K562 (cell line): Measurements from ENCODE around the gene ALDH16A1. TPM values are rescaled to one million over a fixed set of nuclear protein-coding genes. Genes with fewer than 3 reads are reported as not detected.

Experiments used
- ADNP ChIP-seq: fragments of 200-800 bp; sonication (Bioruptor generic); IDR thresholded peaks from 2 replicates; pipeline ENCODE4 v1.6.1; 2016; ENCODE audit warnings: missing genetic modification characterization, missing compliant biosample characterization
- ARID2 ChIP-seq: fragments of 450-650 bp; IDR thresholded peaks from 2 replicates; pipeline ENCODE4 v1.6.1; 2017; ENCODE audit warnings: antibody characterized with exemption, mild to moderate bottlenecking
- CREM ChIP-seq: IDR thresholded peaks from 2 replicates; pipeline ENCODE4 v1.6.1; 2014; ENCODE audit warnings: antibody characterized with exemption, low read depth
- DACH1 ChIP-seq: fragments of 450-650 bp; IDR thresholded peaks from 2 replicates; pipeline ENCODE4 v1.6.1; 2018; ENCODE audit not compliant: partially characterized antibody
- FOXA3 ChIP-seq, 2 experiments: fragments of 450-650 bp in 1 of 2; sonication (generic) in 1 of 2; formaldehyde crosslinking; IDR thresholded peaks in 1 of 2; conservative IDR thresholded peaks in 1 of 2; 2 replicates each; pipeline versions ENCODE4 v1.4.0 to v1.8.0; 2020 to 2022; ENCODE audit warnings: mild to moderate bottlenecking in 2 of 2, missing genetic modification reagents in 1 of 2
- FOXK2 ChIP-seq, 2 experiments: fragments of 450-650 bp; IDR thresholded peaks in 1 of 2; conservative IDR thresholded peaks in 1 of 2; 2 replicates each; pipeline ENCODE4 v1.6.1; 2016; ENCODE audit warnings: low read depth in 2 of 2, mild to moderate bottlenecking in 1 of 2
- GABPB1 ChIP-seq: sonication (generic); formaldehyde crosslinking; IDR thresholded peaks from 2 replicates; pipeline ENCODE4 v1.8.0; 2022; ENCODE audit warnings: mild to moderate bottlenecking, missing genetic modification reagents
- HLTF ChIP-seq: fragments of 450-650 bp; IDR thresholded peaks from 2 replicates; pipeline ENCODE4 v1.6.1; 2016
- HNRNPL ChIP-seq: fragments of 200-400 bp; formaldehyde crosslinking; IDR thresholded peaks from 2 replicates; pipeline ENCODE4 v1.6.1; 2017; ENCODE audit warnings: low read depth, mild to moderate bottlenecking, low read length
- LARP7 ChIP-seq: fragments of 450-650 bp; IDR thresholded peaks from 2 replicates; pipeline ENCODE4 v1.6.1; 2016
- NEUROD1 ChIP-seq: fragments of 150-350 bp; IDR thresholded peaks from 2 replicates; pipeline ENCODE4 v1.6.1; 2014; ENCODE audit warnings: borderline replicate concordance, low read length, low read depth; ENCODE audit not compliant: partially characterized antibody
- PHF8 ChIP-seq: fragments of 200-600 bp; sonication (generic); IDR thresholded peaks from 2 replicates; pipeline ENCODE4 v1.6.1; 2012; ENCODE audit warnings: mixed run types, mild to moderate bottlenecking, inconsistent platforms, low read length, moderate library complexity, borderline replicate concordance
- PPARD ChIP-seq: fragments of 250-450 bp; sonication (Bioruptor Pico); IDR thresholded peaks from 2 replicates; pipeline ENCODE4 v1.8.0; 2022; ENCODE audit warnings: inconsistent platforms, mild to moderate bottlenecking, moderate library complexity
- PRMT5 ChIP-seq: sonication (generic); formaldehyde crosslinking; IDR thresholded peaks from 2 replicates; pipeline ENCODE4 v1.5.0; 2020; ENCODE audit warnings: missing genetic modification reagents
- RBM39 ChIP-seq: fragments of 200-400 bp; formaldehyde crosslinking; optimal IDR thresholded peaks from 2 replicates; pipeline ENCODE3; 2018; ENCODE audit warnings: low read depth, low read length
- SAFB ChIP-seq: fragments of 200-400 bp; formaldehyde crosslinking; IDR thresholded peaks from 2 replicates; pipeline ENCODE4 v1.6.1; 2017; ENCODE audit warnings: low read depth, low read length, borderline replicate concordance
- SIX5 ChIP-seq, 2 experiments: IDR thresholded peaks; 2 replicates each; pipeline ENCODE4 v1.6.1; 2011; ENCODE audit warnings: low read length in 2 of 2, borderline replicate concordance in 1 of 2, low read depth in 1 of 2, mild to moderate bottlenecking in 1 of 2, moderate library complexity in 1 of 2; ENCODE audit not compliant: insufficient read depth in 1 of 2
- SMARCE1 ChIP-seq: fragments of 450-650 bp; IDR thresholded peaks from 2 replicates; pipeline ENCODE4 v1.7.1; 2016; ENCODE audit warnings: mild to moderate bottlenecking
- SUPT5H ChIP-seq: fragments of 450-650 bp; IDR thresholded peaks from 2 replicates; pipeline ENCODE4 v1.6.1; 2016
- ZBTB43 ChIP-seq: sonication (generic); formaldehyde crosslinking; IDR thresholded peaks from 2 replicates; pipeline ENCODE4 v1.8.0; 2023; ENCODE audit warnings: mild to moderate bottlenecking, missing genetic modification reagents
- ZSCAN32 ChIP-seq: fragments of 450-650 bp; formaldehyde crosslinking; IDR thresholded peaks from 2 replicates; pipeline ENCODE4 v1.4.0; 2020; ENCODE audit warnings: mild to moderate bottlenecking, moderate library complexity
- polyA plus RNA-seq, 8 experiments: library from polyadenylated mRNA; depleted of rRNA in 4 of 8; stranded (reverse) in 5 of 8; unstranded in 3 of 8; fragments of >200 nt; fragmentation: Nextera tagmentation in 2 of 8; fragmentation: Illumina TruSeq in 1 of 8; extraction: Ambion mirVana in 2 of 8; extraction: Trizol in 1 of 8; gene quantifications; 2 replicates each; pipeline versions ENCODE4 v1.2.1 to v1.2.3, GENCODE V29; 2011 to 2014; ENCODE audit warnings: inconsistent platforms in 1 of 8, missing spikeins in 1 of 8
- total RNA-seq, 7 experiments: library from RNA; depleted of rRNA in 6 of 7; stranded (reverse); fragments of >200 nt in 6 of 7; fragmentation: Illumina TruSeq in 2 of 7; extraction: Trizol in 2 of 7; gene quantifications; 2 replicates each; pipeline versions ENCODE4 v1.2.1 to v1.2.3, GENCODE V29; 2011 to 2021; ENCODE audit warnings: low replicate concordance in 1 of 7
- TF ChIP-seq, protein P1 (sequence below): sonication (generic); formaldehyde crosslinking; IDR thresholded peaks from 2 replicates; pipeline ENCODE4 v1.4.0; 2020; ENCODE audit warnings: mild to moderate bottlenecking, missing genetic modification reagents
- TF ChIP-seq, protein P2 (sequence below): IDR thresholded peaks from 3 replicates; pipeline ENCODE4 v1.6.1; 2011; ENCODE audit warnings: borderline replicate concordance, mild to moderate bottlenecking, moderate library complexity; ENCODE audit not compliant: insufficient read length; ENCODE audit errors: extremely low read depth

Gene ALDH16A1
- total and polyA plus RNA-seq, 9 of the 15 experiments (the other 6 are each of a cell fraction or from before 2014, with no cell fraction given) = 2.2 to 52.2 (median 7.6) TPM

DNA sequence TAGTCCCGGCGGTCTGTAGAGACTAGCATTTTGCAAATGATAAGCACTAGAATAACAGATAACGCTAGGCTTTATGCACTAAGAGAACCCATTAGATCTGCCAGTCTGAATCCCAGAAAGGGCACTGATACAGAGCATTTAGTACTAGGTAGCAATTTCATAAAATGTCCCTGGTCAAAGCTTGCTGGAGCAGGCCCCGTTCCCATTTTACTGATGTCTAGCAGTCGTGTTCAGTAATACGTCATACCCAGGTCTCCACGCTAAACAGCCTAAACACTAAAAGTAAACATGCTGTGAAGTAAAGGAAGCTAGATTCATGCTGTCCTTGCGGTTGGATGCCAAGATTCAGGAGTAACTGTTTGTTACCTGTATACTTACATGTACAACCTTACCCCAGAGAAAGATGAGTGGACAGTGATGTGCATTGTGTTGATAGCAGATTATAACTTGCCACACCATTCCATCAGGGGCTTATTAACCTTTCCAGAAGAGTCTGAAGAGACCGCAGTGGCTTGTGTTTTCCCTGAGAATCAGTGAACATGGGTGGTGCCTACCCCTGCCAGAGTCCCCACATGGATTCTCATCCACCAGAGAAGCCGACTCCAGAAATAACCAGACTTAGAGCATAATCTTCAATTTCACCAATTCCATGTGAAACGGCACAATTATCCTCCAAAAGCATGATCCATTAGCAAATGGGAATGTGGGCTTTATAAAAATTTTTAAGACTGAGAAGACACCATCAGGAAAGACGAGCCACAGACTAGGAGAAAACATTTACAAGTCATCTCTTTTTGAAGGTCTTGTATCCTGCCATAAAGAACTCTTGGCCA, 39.8 kb downstream of the ALDH16A1 start (continued):
- TF ChIP-seq ZBTB43 (CRISPR knock-in tag) = no peak
- TF ChIP-seq PRMT5 (CRISPR knock-in tag) = no peak
- no peak for TF ChIP-seq RBM39
- peak; percentile 76 for TF ChIP-seq CREM
- TF ChIP-seq ADNP (tag) = no peak
- TF ChIP-seq, protein P1, sequence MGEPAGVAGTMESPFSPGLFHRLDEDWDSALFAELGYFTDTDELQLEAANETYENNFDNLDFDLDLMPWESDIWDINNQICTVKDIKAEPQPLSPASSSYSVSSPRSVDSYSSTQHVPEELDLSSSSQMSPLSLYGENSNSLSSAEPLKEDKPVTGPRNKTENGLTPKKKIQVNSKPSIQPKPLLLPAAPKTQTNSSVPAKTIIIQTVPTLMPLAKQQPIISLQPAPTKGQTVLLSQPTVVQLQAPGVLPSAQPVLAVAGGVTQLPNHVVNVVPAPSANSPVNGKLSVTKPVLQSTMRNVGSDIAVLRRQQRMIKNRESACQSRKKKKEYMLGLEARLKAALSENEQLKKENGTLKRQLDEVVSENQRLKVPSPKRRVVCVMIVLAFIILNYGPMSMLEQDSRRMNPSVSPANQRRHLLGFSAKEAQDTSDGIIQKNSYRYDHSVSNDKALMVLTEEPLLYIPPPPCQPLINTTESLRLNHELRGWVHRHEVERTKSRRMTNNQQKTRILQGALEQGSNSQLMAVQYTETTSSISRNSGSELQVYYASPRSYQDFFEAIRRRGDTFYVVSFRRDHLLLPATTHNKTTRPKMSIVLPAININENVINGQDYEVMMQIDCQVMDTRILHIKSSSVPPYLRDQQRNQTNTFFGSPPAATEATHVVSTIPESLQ = peak; percentile 68; the same call in 1 of the 2 replicates
- no peak for TF ChIP-seq HNRNPL
- TF ChIP-seq DACH1 = no peak
- TF ChIP-seq PHF8 = no peak
- TF ChIP-seq SAFB = no peak
- no peak for TF ChIP-seq LARP7
- no peak for TF ChIP-seq PPARD
- TF ChIP-seq FOXA3 (CRISPR knock-in tag; conservative IDR thresholded peaks at IDR 0.05 in 1 of 2, IDR thresholded peaks at IDR 0.05 in 1 of 2) = peak in 1 of 2 experiments; percentile 87; a peak in 2 of 4 replicates
- TF ChIP-seq SIX5 (IDR thresholded peaks at IDR 0.05; ENCODE audit: borderline replicate concordance in 1 of 2, insufficient read depth in 1 of 2, low read depth in 1 of 2, low read length in 2 of 2) = no peak
- peak; percentile 82 to 84 for TF ChIP-seq FOXK2 (conservative IDR thresholded peaks at IDR 0.05 in 1 of 2, IDR thresholded peaks at IDR 0.05 in 1 of 2; ENCODE audit: low read depth in 2 of 2)
- TF ChIP-seq SUPT5H = peak; percentile 96
- TF ChIP-seq ARID2 = no peak
- no peak for TF ChIP-seq ZSCAN32 (CRISPR knock-in tag)
- no peak for TF ChIP-seq SMARCE1
- TF ChIP-seq GABPB1 = no peak
- no peak for TF ChIP-seq HLTF
- TF ChIP-seq, protein P2, sequence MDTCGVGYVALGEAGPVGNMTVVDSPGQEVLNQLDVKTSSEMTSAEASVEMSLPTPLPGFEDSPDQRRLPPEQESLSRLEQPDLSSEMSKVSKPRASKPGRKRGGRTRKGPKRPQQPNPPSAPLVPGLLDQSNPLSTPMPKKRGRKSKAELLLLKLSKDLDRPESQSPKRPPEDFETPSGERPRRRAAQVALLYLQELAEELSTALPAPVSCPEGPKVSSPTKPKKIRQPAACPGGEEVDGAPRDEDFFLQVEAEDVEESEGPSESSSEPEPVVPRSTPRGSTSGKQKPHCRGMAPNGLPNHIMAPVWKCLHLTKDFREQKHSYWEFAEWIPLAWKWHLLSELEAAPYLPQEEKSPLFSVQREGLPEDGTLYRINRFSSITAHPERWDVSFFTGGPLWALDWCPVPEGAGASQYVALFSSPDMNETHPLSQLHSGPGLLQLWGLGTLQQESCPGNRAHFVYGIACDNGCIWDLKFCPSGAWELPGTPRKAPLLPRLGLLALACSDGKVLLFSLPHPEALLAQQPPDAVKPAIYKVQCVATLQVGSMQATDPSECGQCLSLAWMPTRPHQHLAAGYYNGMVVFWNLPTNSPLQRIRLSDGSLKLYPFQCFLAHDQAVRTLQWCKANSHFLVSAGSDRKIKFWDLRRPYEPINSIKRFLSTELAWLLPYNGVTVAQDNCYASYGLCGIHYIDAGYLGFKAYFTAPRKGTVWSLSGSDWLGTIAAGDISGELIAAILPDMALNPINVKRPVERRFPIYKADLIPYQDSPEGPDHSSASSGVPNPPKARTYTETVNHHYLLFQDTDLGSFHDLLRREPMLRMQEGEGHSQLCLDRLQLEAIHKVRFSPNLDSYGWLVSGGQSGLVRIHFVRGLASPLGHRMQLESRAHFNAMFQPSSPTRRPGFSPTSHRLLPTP = no peak
- TF ChIP-seq NEUROD1 = no peak
